ENCODE measurements around the gene NIP7. TPM values are rescaled to one million over a fixed set of nuclear protein-coding genes. Genes with fewer than 3 reads are reported as not detected.

Gene NIP7
- total and polyA plus RNA-seq, 2 of the 4 experiments (the other 2 are of a cell fraction) = 14.0 to 28.3 TPM

GRCh38 chr16:69386596-69386995 is 47.0 kb downstream of the NIP7 start:
- DNase-seq = peak; percentile 39
- Histone ChIP-seq H2BK5ac (ENCODE audit: low read depth, low read length, poor library complexity, severe bottlenecking) (no peak overlapping the region), H4K20me1 (ENCODE audit: insufficient read depth, low read length) (no peaks in the 10 kb centered on the region), H3K27me3 (ENCODE audit: control insufficient read depth, insufficient read depth, low read length) (no peaks in the 10 kb centered on the region), H4K8ac (ENCODE audit: low read depth in 2 of 2, low read length in 2 of 2) (peak overlapping the region; percentile 24 to 28; a peak in 2 of 4 replicates), H3K56ac (ENCODE audit: extremely low read depth, insufficient read depth, low read length) (no peak overlapping the region), H3K36me3 (ENCODE audit: control insufficient read depth, insufficient read depth, low read length) (peaks cover 6% of the 10 kb centered on the region), H2AFZ (replicated peaks; ENCODE audit: low read length, poor library complexity) (peak overlapping the region; percentile 64), H3K9me3 (ENCODE audit: control insufficient read depth, insufficient read depth, low read length) (no peaks in the 10 kb centered on the region), H3K27ac (ENCODE audit: insufficient read depth, low read length) (no peak overlapping the region), H2BK15ac (ENCODE audit: low read depth, low read length) (no peak overlapping the region), H3K18ac (ENCODE audit: low read depth, low read length) (no peak overlapping the region), H3K9me1 (ENCODE audit: insufficient read depth, low read length) (peaks cover 3% of the 10 kb centered on the region; the same call in 1 of the 2 replicates), H4K91ac (ENCODE audit: insufficient read depth, low read depth, low read length) (no peak overlapping the region), H3K4me3 (ENCODE audit: insufficient read depth, low read depth, low read length) (no peak overlapping the region), H3K4me1 (ENCODE audit: control insufficient read depth, insufficient read depth, low read length) (no peaks in the 10 kb centered on the region; the same call in 1 of the 2 replicates), H3K23ac (ENCODE audit: low read depth, low read length) (no peak overlapping the region), H3K14ac (replicated peaks; ENCODE audit: low read depth, low read length) (no peak overlapping the region; the same call in 1 of the 2 replicates), H2AK9ac (replicated peaks; ENCODE audit: low read depth, low read length, poor library complexity) (no peak overlapping the region), H3K4ac (ENCODE audit: low read depth, low read length) (0 out of 2 replicates have a peak overlapping the region, but pooled peaks have one; percentile 27), H3K9ac (ENCODE audit: low read depth, low read length) (no peak overlapping the region), H4K5ac (ENCODE audit: low read depth, low read length) (peak overlapping the region; percentile 35; the same call in 1 of the 2 replicates), H2BK120ac (ENCODE audit: low read depth, low read length) (no peak overlapping the region), H2BK20ac (ENCODE audit: low read depth, low read length) (0 out of 2 replicates have a peak overlapping the region, but pooled peaks have one; percentile 25), H3K79me1 (ENCODE audit: low read depth in 1 of 2, low read length in 2 of 2) (peaks cover 17 to 26% of the 10 kb centered on the region in 2 experiments), H3K4me2 (ENCODE audit: low read depth, low read length) (no peak overlapping the region), H2AK5ac (ENCODE audit: low read depth, low read length) (no peak overlapping the region; the same call in 1 of the 2 replicates)
- no peak for ATAC-seq (ENCODE audit: low read depth)
- TF ChIP-seq MAFK (IDR thresholded peaks at IDR 0.05; ENCODE audit: low read depth, low read length) = no peak
- TF ChIP-seq RAD21 (IDR thresholded peaks at IDR 0.05; ENCODE audit: low read length) = no peak
- no peak for TF ChIP-seq MXI1 (IDR thresholded peaks at IDR 0.05; ENCODE audit: borderline replicate concordance, low read depth, low read length)
- no peak for TF ChIP-seq CHD1 (IDR thresholded peaks at IDR 0.05; ENCODE audit: low read depth, low read length)
- no peak for TF ChIP-seq FOS (IDR thresholded peaks at IDR 0.05; ENCODE audit: low read depth, low read length)
- TF ChIP-seq, protein P1, sequence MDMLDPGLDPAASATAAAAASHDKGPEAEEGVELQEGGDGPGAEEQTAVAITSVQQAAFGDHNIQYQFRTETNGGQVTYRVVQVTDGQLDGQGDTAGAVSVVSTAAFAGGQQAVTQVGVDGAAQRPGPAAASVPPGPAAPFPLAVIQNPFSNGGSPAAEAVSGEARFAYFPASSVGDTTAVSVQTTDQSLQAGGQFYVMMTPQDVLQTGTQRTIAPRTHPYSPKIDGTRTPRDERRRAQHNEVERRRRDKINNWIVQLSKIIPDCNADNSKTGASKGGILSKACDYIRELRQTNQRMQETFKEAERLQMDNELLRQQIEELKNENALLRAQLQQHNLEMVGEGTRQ (IDR thresholded peaks at IDR 0.05; ENCODE audit: low read depth, low read length) = no peak
- TF ChIP-seq BHLHE40 (IDR thresholded peaks at IDR 0.05; ENCODE audit: low read depth, low read length) = no peak
- no peak for TF ChIP-seq RFX5 (IDR thresholded peaks at IDR 0.05; ENCODE audit: low read depth, low read length)
- no peak for TF ChIP-seq MAZ (IDR thresholded peaks at IDR 0.05; ENCODE audit: borderline replicate concordance, low read depth, low read length)
- TF ChIP-seq, protein P2, sequence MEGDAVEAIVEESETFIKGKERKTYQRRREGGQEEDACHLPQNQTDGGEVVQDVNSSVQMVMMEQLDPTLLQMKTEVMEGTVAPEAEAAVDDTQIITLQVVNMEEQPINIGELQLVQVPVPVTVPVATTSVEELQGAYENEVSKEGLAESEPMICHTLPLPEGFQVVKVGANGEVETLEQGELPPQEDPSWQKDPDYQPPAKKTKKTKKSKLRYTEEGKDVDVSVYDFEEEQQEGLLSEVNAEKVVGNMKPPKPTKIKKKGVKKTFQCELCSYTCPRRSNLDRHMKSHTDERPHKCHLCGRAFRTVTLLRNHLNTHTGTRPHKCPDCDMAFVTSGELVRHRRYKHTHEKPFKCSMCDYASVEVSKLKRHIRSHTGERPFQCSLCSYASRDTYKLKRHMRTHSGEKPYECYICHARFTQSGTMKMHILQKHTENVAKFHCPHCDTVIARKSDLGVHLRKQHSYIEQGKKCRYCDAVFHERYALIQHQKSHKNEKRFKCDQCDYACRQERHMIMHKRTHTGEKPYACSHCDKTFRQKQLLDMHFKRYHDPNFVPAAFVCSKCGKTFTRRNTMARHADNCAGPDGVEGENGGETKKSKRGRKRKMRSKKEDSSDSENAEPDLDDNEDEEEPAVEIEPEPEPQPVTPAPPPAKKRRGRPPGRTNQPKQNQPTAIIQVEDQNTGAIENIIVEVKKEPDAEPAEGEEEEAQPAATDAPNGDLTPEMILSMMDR (conservative IDR thresholded peaks at IDR 0.05; ENCODE audit: low read depth, low read length) = no peak
- POLR2A ChIA-PET (ENCODE audit: unreplicated experiment) = no interaction called here
- in situ Hi-C loops (cut with MboI; ENCODE audit: low sequenced_read_pairs) = no loop called here
- intact Hi-C loops (cut with micrococcal nuclease) = no loop called here
- no TSS peak for BruUV-seq (replicated peaks)
- CTCF ChIA-PET = interaction anchor here (0.9 kb wide), 1 partner anchor 10 kb away, joined by 3 read pairs; no protein-coding TSS in a partner anchor
- WGBS, 2 experiments (ENCODE audit: extremely low coverage in 2 of 2, insufficient read length in 1 of 2) = no CpG with 5 or more reads among the region's 1 CpG
- dilution Hi-C loops (cut with HindIII; ENCODE audit: low sequenced_read_pairs, unreplicated experiment) = no loop called here

Data from IMR-90 (cell line).